ENCODE data around the gene VPS13D.

The VPS13D gene

DNA sequence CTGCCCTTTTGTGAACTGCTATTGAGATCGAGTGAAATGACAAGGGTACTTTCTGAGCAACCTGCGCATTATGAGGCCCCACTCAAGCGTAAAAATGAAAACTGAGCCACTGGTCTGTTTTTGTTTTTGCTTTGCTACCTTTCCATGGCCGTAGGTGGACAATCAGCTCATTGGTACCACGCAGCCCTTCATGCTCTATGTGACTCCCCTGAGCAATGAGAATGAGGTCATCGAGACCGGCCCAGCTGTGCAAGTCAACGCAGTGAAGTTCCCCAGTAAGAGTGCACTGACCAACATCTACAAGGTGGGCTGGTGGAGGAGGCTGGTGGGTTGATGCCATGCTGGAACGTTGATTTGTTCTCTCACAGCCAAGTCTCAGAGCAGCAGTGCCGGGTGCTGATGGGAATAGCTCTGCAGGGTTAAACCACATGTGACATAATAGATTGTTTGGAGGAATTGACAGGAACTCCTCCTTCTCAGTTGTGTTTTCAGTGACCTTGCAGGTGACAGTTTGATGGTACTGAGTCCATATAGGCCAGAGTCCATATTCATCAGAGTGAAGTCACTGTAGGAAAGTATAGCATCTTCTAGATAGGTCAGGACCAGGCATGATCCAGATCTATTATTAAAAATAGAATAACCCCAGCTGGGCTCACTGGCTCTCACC, 170.3 kb downstream of the VPS13D start:
- no peak for DNase-seq (ENCODE audit: low read depth in 1 of 2, low spot score in 1 of 2)

GRCh38 chr1:12402159-12402673, 172.4 kb downstream of the VPS13D start:
- DNase-seq (ENCODE audit: low read depth in 1 of 2, low spot score in 1 of 2) = no peak

- DNase-seq (ENCODE audit: low read depth in 1 of 2, low spot score in 1 of 2) = no peak
Measured at GRCh38 chr1:12402842-12403241, 173.0 kb downstream of the VPS13D start.

DNA sequence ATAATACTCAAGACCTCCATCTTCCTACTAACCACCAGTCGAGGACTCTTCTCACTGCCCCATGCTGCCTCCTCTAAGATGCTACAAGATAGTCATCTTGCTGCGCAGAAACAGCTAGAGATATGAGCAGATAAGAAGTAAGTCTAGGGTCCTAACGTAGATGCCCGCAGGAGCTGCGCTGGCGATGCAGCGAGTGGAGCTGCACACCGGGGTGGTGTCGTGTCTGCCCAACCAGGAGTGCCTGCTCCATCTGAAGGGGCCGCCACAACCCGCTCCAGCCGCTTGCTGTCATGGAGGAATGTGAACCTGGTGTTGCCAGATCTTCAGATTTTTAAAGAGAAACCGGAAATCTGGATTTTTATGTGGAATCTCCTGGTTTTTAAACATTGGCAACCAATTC, 175.1 kb downstream of the VPS13D start:
- DNase-seq (ENCODE audit: low read depth in 1 of 2, low spot score in 1 of 2) = no peak

GRCh38 chr1:12405325-12406210, 175.7 kb downstream of the VPS13D start:
- DNase-seq (ENCODE audit: low read depth in 1 of 2, low spot score in 1 of 2) = no peak

GRCh38 chr1:12406211-12407021, 176.6 kb downstream of the VPS13D start:
- no peak for DNase-seq (ENCODE audit: low read depth in 1 of 2, low spot score in 1 of 2)

- no peak for DNase-seq (ENCODE audit: low read depth in 1 of 2, low spot score in 1 of 2)
Measured at GRCh38 chr1:12407050-12407961, 177.5 kb downstream of the VPS13D start.

DNA sequence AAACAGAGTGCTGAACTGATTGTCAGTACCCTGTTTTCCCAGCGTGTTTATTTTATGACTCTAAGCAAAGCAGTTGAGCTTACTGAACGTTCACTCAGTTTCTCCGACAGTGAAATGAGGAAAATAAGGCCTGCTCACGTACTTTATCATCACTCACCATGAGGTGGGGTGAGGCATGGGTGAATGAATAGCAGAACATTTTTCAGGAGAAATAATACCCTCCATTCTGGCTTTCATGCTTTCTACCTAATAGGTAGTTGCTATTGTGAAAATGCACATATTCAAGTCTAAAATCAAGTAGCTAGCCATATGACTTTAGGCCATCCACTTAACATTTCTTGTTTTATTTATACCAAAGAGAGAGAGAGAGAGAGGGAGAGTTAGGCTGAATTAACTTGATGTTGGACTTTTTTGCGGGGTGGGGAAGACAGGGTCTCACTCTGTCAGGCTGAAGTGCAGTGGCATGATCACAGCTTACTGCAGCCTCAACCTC, 178.2 kb downstream of the VPS13D start:
- DNase-seq (ENCODE audit: low read depth in 1 of 2, low spot score in 1 of 2) = no peak

- DNase-seq (ENCODE audit: low read depth in 1 of 2, low spot score in 1 of 2) = no peak
Measured at GRCh38 chr1:12408662-12409061, 178.8 kb downstream of the VPS13D start.

- DNase-seq (ENCODE audit: low read depth in 1 of 2, low spot score in 1 of 2) = no peak
Measured at GRCh38 chr1:12409681-12410080, 179.9 kb downstream of the VPS13D start.

GRCh38 chr1:12410351-12410750, 180.5 kb downstream of the VPS13D start:
- DNase-seq (ENCODE audit: low read depth in 1 of 2, low spot score in 1 of 2) = no peak

DNA sequence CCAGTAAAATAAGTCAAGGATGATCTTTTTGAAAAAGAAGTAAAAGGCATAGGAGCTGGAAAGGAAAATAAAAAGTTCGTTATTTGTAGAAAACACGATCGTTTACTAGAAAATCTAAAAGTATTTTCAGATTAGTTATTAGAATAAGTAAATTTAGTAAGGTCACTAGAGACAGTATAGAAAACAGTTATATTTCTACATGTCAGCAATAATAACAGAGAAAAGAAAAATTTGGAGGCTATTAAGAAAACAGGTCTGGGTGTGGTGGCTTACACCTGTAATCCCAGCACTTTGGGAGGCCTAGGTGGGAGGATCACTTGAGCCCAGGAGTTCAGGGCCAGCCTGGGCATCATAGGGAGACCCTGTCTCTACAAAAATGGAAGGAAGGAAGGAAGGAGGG, 181.3 kb downstream of the VPS13D start:
- no peak for DNase-seq (ENCODE audit: low read depth in 1 of 2, low spot score in 1 of 2)

- DNase-seq (ENCODE audit: low read depth in 1 of 2, low spot score in 1 of 2) = no peak
Measured at GRCh38 chr1:12411747-12412146, 181.9 kb downstream of the VPS13D start.

- DNase-seq (ENCODE audit: low read depth in 1 of 2, low spot score in 1 of 2) = no peak
Measured at GRCh38 chr1:12412439-12412838, 182.6 kb downstream of the VPS13D start.

DNA sequence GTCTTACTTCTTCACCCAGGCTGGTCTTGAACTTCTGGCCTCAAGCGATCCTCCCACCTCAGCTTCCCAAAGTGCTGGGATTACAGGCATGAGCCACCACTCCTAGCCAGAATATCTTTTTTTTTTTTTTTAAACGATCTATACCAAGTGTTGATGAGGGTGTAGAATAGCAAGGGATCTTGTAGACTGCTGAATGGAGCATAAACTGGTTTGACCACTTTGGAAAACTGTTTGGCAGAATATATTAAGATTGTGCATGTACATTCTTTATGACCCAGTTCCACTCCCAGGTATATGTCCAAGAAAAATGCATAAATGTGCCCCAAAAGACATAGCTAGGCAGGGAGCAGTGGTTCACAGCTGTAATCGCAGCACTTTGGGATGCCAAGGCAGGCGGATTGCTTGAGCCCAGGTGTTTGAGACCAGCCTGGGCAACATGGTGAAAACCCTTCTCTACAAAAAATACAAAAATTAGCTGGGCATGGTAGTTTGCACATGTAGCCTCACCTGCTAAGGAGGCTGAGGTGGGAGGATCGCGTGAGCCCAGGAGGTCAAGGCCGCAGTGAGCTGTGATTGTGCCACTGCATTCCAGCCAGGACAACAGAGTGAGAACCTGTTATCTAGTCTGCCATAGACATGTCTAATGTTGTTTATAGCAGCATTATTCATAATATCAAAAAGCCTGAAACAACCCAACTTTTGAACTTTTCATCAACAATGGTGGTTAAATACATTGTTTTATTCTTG, 184.0 kb downstream of the VPS13D start:
- DNase-seq (ENCODE audit: low read depth in 1 of 2, low spot score in 1 of 2) = no peak

DNA sequence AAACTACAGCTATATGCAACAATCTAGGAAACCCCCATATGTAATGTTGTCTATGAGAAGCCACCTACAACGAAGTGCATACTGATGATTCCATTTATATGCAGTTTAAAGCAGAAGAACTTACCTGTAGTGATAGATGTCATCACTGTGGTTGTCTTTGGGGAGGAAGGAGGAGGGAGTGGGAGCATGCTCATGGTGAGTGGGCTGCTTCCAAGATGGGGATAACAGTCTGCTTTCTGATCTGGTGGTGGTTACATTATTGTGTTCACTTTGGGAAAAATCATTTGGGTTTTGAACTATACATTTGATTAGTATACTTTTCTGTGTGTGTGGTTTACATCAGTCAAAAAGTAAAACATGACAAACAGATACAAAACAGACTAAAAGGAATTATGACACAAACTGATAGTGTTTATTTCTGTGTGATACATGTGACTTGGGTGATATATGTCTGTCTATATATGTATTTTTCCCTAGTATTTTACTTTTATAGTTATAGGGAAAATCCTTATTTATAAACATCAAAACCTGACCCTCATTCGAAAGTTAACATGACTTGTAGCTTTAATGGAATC, 184.7 kb downstream of the VPS13D start:
- DNase-seq (ENCODE audit: low read depth in 1 of 2, low spot score in 1 of 2) = no peak

GRCh38 chr1:12415038-12415466, 185.2 kb downstream of the VPS13D start:
- DNase-seq (ENCODE audit: low read depth in 1 of 2, low spot score in 1 of 2) = no peak

GRCh38 chr1:12416101-12416500, 186.3 kb downstream of the VPS13D start:
- DNase-seq (ENCODE audit: low read depth in 1 of 2, low spot score in 1 of 2) = no peak

GRCh38 chr1:12416744-12417143, 186.9 kb downstream of the VPS13D start:
- DNase-seq (ENCODE audit: low read depth in 1 of 2, low spot score in 1 of 2) = no peak

All from activated T-helper 1 cell treated with anti-CD3 and anti-CD28 coated beads, Interleukin-2, amount 50 U/mL, for 16 hours (primary cell).